ENCODE measurements around the gene NPIPA7. TPM values are rescaled to one million over a fixed set of nuclear protein-coding genes. Genes with fewer than 3 reads are reported as not detected.
"Not testable (repeated sequence)": the region's sequence is repeated elsewhere in the genome, so short reads cannot be mapped to it uniquely, and the experiment has no call there.

Gene NPIPA7
- polyA plus RNA-seq (ENCODE audit: insufficient read length in 10 of 10) = 10 to 100 TPM in 5 of 10 donors, 1 to 10 TPM in 5; 1.5 to 28.0 (median 8.7) TPM
- long read RNA-seq, donor 1 = 0 reads
- long read RNA-seq, donor 2 = 0 reads
- long read RNA-seq, donor 3 = 0 reads
- long read RNA-seq, donor 4 = 0 reads
- long read RNA-seq, donor 5 = 0 reads
- long read RNA-seq, donor 6 = 0 reads
- long read RNA-seq, donor 7 = 0 reads
- long read RNA-seq, donor 8 = 0 reads
- long read RNA-seq, donor 9 = 0 reads

- DNase-seq = not testable (repeated sequence)
Measured at GRCh38 chr16:16378840-16379239, at the start of gene NPIPA7. TSS of gene NPIPA7 (plus strand) at chr16:16379140. CDS start at chr16:16379245, 105 bp downstream.

- DNase-seq = not testable (repeated sequence)
Measured at GRCh38 chr16:16331466-16331865, 47.5 kb upstream of the NPIPA7 start.

- not testable (repeated sequence) for DNase-seq
Measured at GRCh38 chr16:16357556-16357955, 21.4 kb upstream of the NPIPA7 start.

- not testable (repeated sequence) for DNase-seq
Measured at GRCh38 chr16:16358539-16359240, 20.2 kb upstream of the NPIPA7 start.

GRCh38 chr16:16363595-16363994 lies 15.3 kb upstream of the NPIPA7 start:
- DNase-seq = not testable (repeated sequence)

GRCh38 chr16:16364100-16364499 lies 14.8 kb upstream of the NPIPA7 start:
- not testable (repeated sequence) for DNase-seq

GRCh38 chr16:16364701-16365100 lies 14.2 kb upstream of the NPIPA7 start:
- not testable (repeated sequence) for DNase-seq

GRCh38 chr16:16365319-16365718 lies 13.6 kb upstream of the NPIPA7 start:
- DNase-seq = not testable (repeated sequence)

GRCh38 chr16:16365851-16366250 lies 13.1 kb upstream of the NPIPA7 start:
- DNase-seq = not testable (repeated sequence)

- DNase-seq = not testable (repeated sequence)
Measured at GRCh38 chr16:16366552-16367284, 12.2 kb upstream of the NPIPA7 start.

- not testable (repeated sequence) for DNase-seq
Measured at GRCh38 chr16:16367285-16367628, 11.7 kb upstream of the NPIPA7 start.

GRCh38 chr16:16369081-16369856 lies 9.7 kb upstream of the NPIPA7 start:
- DNase-seq = not testable (repeated sequence)

- not testable (repeated sequence) for DNase-seq
Measured at GRCh38 chr16:16371136-16371735, 7.7 kb upstream of the NPIPA7 start.

GRCh38 chr16:16374192-16374591 lies 4.7 kb upstream of the NPIPA7 start:
- DNase-seq = not testable (repeated sequence)

- not testable (repeated sequence) for DNase-seq
Measured at GRCh38 chr16:16399685-16400084, 20.7 kb downstream of the NPIPA7 start.

GRCh38 chr16:16402333-16402732 lies 23.4 kb downstream of the NPIPA7 start:
- DNase-seq = not testable (repeated sequence)

- DNase-seq = not testable (repeated sequence)
Measured at GRCh38 chr16:16404283-16404682, 25.3 kb downstream of the NPIPA7 start.

GRCh38 chr16:16405421-16405820 lies 26.5 kb downstream of the NPIPA7 start:
- DNase-seq = not testable (repeated sequence)

- not testable (repeated sequence) for DNase-seq
Measured at GRCh38 chr16:16408430-16408829, 29.5 kb downstream of the NPIPA7 start.

GRCh38 chr16:16413773-16414172 lies 34.8 kb downstream of the NPIPA7 start:
- not testable (repeated sequence) for DNase-seq

- DNase-seq = not testable (repeated sequence)
Measured at GRCh38 chr16:16417071-16417470, 38.1 kb downstream of the NPIPA7 start.
